Measurements from ENCODE around the gene GAST. TPM values are rescaled to one million over a fixed set of nuclear protein-coding genes. Genes with fewer than 3 reads are reported as not detected.

The GAST gene
- total and polyA plus RNA-seq, 2 experiments from 2014 or later = not detected

DNA sequence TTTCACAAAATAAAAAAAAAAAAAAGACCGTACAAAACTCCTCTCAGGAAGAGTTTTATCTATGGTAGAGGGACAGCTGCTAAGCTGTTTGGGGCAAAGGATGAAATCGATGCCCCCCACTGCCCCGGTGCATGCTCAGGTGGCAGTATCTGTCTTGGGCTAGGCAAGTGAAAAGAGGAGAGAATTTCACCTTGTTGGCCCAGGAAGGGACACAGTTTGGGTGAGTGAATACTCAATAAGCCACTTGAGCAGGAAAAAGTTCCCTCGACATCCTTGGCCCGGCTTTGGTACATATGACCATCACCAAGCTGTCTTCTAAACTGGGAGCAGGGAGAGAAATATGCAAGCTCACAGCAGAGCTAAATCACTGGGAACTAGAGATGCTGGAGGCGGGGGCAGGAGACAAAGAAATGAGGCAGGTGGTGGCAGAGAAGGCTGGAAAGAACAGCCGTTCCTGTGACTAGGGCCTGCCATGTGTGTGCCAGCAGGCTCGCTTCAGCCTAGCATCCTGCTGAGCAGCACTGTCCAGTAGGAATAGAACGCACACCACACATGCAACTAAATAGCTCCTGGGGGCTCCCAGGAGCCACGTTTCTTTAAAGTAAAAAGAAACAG, 31.6 kb upstream of the GAST start (continued):
- TF ChIP-seq NANOG (IDR thresholded peaks at IDR 0.05; ENCODE audit: borderline replicate concordance) (no peak), ZNF331 (CRISPR knock-in tag; IDR thresholded peaks at IDR 0.05; ENCODE audit: low read depth) (no peak), EZH2 (IDR thresholded peaks at IDR 0.05; ENCODE audit: low read depth, unreplicated experiment) (no peak), ZNF114 (CRISPR knock-in tag; IDR thresholded peaks at IDR 0.05) (no peak), POLR2AphosphoS5 (IDR thresholded peaks at IDR 0.05; ENCODE audit: low read depth) (no peak)
- TF ChIP-seq, protein P1, sequence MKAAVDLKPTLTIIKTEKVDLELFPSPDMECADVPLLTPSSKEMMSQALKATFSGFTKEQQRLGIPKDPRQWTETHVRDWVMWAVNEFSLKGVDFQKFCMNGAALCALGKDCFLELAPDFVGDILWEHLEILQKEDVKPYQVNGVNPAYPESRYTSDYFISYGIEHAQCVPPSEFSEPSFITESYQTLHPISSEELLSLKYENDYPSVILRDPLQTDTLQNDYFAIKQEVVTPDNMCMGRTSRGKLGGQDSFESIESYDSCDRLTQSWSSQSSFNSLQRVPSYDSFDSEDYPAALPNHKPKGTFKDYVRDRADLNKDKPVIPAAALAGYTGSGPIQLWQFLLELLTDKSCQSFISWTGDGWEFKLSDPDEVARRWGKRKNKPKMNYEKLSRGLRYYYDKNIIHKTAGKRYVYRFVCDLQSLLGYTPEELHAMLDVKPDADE (IDR thresholded peaks at IDR 0.05) = no peak
- TF ChIP-seq, protein P2, sequence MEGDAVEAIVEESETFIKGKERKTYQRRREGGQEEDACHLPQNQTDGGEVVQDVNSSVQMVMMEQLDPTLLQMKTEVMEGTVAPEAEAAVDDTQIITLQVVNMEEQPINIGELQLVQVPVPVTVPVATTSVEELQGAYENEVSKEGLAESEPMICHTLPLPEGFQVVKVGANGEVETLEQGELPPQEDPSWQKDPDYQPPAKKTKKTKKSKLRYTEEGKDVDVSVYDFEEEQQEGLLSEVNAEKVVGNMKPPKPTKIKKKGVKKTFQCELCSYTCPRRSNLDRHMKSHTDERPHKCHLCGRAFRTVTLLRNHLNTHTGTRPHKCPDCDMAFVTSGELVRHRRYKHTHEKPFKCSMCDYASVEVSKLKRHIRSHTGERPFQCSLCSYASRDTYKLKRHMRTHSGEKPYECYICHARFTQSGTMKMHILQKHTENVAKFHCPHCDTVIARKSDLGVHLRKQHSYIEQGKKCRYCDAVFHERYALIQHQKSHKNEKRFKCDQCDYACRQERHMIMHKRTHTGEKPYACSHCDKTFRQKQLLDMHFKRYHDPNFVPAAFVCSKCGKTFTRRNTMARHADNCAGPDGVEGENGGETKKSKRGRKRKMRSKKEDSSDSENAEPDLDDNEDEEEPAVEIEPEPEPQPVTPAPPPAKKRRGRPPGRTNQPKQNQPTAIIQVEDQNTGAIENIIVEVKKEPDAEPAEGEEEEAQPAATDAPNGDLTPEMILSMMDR (conservative IDR thresholded peaks at IDR 0.05; ENCODE audit: low read depth in 2 of 2) = no peak
- TF ChIP-seq, protein P3, sequence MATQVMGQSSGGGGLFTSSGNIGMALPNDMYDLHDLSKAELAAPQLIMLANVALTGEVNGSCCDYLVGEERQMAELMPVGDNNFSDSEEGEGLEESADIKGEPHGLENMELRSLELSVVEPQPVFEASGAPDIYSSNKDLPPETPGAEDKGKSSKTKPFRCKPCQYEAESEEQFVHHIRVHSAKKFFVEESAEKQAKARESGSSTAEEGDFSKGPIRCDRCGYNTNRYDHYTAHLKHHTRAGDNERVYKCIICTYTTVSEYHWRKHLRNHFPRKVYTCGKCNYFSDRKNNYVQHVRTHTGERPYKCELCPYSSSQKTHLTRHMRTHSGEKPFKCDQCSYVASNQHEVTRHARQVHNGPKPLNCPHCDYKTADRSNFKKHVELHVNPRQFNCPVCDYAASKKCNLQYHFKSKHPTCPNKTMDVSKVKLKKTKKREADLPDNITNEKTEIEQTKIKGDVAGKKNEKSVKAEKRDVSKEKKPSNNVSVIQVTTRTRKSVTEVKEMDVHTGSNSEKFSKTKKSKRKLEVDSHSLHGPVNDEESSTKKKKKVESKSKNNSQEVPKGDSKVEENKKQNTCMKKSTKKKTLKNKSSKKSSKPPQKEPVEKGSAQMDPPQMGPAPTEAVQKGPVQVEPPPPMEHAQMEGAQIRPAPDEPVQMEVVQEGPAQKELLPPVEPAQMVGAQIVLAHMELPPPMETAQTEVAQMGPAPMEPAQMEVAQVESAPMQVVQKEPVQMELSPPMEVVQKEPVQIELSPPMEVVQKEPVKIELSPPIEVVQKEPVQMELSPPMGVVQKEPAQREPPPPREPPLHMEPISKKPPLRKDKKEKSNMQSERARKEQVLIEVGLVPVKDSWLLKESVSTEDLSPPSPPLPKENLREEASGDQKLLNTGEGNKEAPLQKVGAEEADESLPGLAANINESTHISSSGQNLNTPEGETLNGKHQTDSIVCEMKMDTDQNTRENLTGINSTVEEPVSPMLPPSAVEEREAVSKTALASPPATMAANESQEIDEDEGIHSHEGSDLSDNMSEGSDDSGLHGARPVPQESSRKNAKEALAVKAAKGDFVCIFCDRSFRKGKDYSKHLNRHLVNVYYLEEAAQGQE (IDR thresholded peaks at IDR 0.05; ENCODE audit: unreplicated experiment) = no peak

DNA sequence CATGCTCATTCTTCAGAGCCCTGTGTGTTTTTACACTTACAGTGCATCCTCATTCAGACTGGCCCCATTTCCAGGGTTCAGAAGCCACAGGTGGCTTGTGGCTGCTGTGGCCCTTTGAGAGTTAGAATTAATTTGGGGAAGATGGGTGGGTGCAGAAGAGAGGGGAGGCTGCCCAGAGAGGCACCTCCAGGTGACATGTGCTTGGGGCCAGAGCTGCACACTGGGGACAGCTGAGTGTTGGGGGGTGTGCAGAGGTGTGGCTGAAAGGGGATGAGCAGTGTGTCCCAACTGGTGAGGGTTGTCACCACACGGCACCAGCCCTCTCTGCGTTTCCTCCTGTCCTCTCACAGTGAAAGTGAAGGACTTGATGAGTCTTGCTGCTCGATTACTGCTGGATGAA, 30.4 kb upstream of the GAST start:
- H4K20me1 ChIP-seq (replicated peaks; ENCODE audit: insufficient read depth) = no peaks in the 10 kb centered on the region
- no peak overlapping the region for H2AFZ ChIP-seq
- Mint-ChIP-seq H3K9me3 (peaks cover 26% of the 10 kb centered on the region), H3K4me1 (peaks cover 25% of the 10 kb centered on the region), H3K4me3 (no peak overlapping the region), H3K27me3 (ENCODE audit: insufficient read depth, low read depth, poor library complexity) (peaks cover 22% of the 10 kb centered on the region), H3K27ac (no peak overlapping the region), H3K36me3 (ENCODE audit: low read depth) (peaks cover 16% of the 10 kb centered on the region)
- no peak overlapping the region for H3K4me3 ChIP-seq
- no peaks in the 10 kb centered on the region for H3K36me3 ChIP-seq (ENCODE audit: insufficient read depth)
- no peaks in the 10 kb centered on the region for H3K9me2 ChIP-seq (ENCODE audit: insufficient read depth)
- TF ChIP-seq NANOG (IDR thresholded peaks at IDR 0.05; ENCODE audit: borderline replicate concordance) (no peak), ZNF331 (CRISPR knock-in tag; IDR thresholded peaks at IDR 0.05; ENCODE audit: low read depth) (no peak), ZNF114 (CRISPR knock-in tag; IDR thresholded peaks at IDR 0.05) (no peak)
- TF ChIP-seq, protein P3 (IDR thresholded peaks at IDR 0.05; ENCODE audit: unreplicated experiment) = no peak
- DNase-seq (ENCODE audit: low spot score) (no peak), ATAC-seq (no peak)
- peaks cover 9% of the 10 kb centered on the region; the same call in 1 of the 2 replicates for H3K4me1 ChIP-seq (ENCODE audit: insufficient read depth)
- H3K27me3 ChIP-seq (ENCODE audit: insufficient read depth) = no peaks in the 10 kb centered on the region
- H3F3A ChIP-seq (replicated peaks; ENCODE audit: low read depth) = no peaks in the 10 kb centered on the region
- H3K79me2 ChIP-seq (replicated peaks; ENCODE audit: insufficient read depth) = no peaks in the 10 kb centered on the region
- no peak overlapping the region for H3K27ac ChIP-seq (ENCODE audit: low read depth)
- no peak overlapping the region for H3K4me2 ChIP-seq

Measured in GM23338 (cell line).